Nephron (organoid): ENCODE measurements around the gene GC.

Experiments
- H3K27ac Mint-ChIP-seq, 3 experiments: 2 replicates each; pipeline ENCODE4 v1.8.0; 2020; ENCODE audit warnings: mixed read lengths in 3 of 3, mild to moderate bottlenecking in 2 of 3, moderate library complexity in 1 of 3
- H3K27me3 Mint-ChIP-seq: 2 replicates; pipeline ENCODE4 v1.8.0; 2021; ENCODE audit warnings: low read depth, mild to moderate bottlenecking, moderate library complexity, mixed read lengths
- H3K36me3 Mint-ChIP-seq: 2 replicates; pipeline ENCODE4 v1.8.0; 2020; ENCODE audit warnings: low read depth, mixed read lengths
- H3K4me1 Mint-ChIP-seq: 2 replicates; pipeline ENCODE4 v1.8.0; 2020; ENCODE audit warnings: mixed read lengths
- H3K4me3 Mint-ChIP-seq, 3 experiments: 2 replicates each; pipeline ENCODE4 v1.8.0; 2020; ENCODE audit warnings: mild to moderate bottlenecking in 3 of 3, mixed read lengths in 3 of 3, moderate library complexity in 2 of 3
- H3K9me3 Mint-ChIP-seq: 2 replicates; pipeline ENCODE4 v1.8.0; 2020; ENCODE audit warnings: mixed read lengths
- TF ChIP-seq, protein P1 (sequence below), 3 experiments: fragments of 200-600 bp; sonication (generic); IDR thresholded peaks; one replicate each; pipeline ENCODE4 v1.5.0; 2021; ENCODE audit warnings: antibody characterized with exemption in 3 of 3; ENCODE audit not compliant: unreplicated experiment in 3 of 3

Gene GC

DNA sequence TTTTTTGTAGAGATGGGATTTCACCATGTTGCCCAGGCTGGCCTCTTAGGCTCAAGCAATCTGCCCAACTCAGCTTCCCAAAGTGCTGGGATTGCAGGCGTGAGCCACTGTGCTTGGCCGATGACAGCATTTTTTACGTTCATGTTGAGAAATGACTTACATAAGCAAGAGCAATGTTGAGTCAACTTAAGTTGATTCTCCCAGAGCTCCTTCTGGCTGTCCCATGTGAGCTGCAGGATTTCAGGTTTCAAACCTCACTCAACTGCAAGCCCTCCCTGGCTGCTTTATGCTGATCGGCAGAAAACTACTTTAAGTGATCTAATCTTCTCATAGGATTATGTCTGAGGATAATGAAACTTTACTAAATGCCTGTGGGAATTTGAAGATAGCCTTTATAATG lies 86.8 kb downstream of the GC start:
- Mint-ChIP-seq H3K4me3 (no peak overlapping the region), H3K27ac (no peak overlapping the region), H3K9me3 (no peaks in the 10 kb centered on the region), H3K4me1 (no peaks in the 10 kb centered on the region), H3K27me3 (no peaks in the 10 kb centered on the region), H3K36me3 (no peaks in the 10 kb centered on the region)
- TF ChIP-seq, protein P1, sequence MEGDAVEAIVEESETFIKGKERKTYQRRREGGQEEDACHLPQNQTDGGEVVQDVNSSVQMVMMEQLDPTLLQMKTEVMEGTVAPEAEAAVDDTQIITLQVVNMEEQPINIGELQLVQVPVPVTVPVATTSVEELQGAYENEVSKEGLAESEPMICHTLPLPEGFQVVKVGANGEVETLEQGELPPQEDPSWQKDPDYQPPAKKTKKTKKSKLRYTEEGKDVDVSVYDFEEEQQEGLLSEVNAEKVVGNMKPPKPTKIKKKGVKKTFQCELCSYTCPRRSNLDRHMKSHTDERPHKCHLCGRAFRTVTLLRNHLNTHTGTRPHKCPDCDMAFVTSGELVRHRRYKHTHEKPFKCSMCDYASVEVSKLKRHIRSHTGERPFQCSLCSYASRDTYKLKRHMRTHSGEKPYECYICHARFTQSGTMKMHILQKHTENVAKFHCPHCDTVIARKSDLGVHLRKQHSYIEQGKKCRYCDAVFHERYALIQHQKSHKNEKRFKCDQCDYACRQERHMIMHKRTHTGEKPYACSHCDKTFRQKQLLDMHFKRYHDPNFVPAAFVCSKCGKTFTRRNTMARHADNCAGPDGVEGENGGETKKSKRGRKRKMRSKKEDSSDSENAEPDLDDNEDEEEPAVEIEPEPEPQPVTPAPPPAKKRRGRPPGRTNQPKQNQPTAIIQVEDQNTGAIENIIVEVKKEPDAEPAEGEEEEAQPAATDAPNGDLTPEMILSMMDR (IDR thresholded peaks at IDR 0.05; ENCODE audit: unreplicated experiment in 3 of 3) = no peak

DNA sequence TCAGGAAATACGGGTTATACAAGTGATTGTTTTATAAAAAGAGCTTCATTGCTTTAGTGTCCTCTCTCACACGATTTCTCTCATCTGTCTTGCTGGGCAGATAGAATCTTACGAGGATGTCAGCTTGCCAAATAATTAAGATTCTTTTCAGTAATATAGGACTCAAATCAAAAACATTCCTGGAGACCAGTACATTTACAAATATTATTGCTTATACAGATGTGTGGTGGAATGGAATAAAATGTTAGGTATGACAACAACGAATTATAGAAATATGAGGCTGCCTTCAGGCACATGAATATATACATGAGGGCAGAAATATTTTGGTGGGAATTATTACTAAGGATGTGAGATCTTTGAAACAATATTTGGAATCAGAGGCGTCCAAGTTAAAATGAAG lies 88.9 kb downstream of the GC start:
- Mint-ChIP-seq H3K9me3 (no peaks in the 10 kb centered on the region), H3K27me3 (no peaks in the 10 kb centered on the region), H3K4me1 (no peaks in the 10 kb centered on the region), H3K4me3 (no peak overlapping the region), H3K36me3 (no peaks in the 10 kb centered on the region), H3K27ac (no peak overlapping the region)
- TF ChIP-seq, protein P1 (IDR thresholded peaks at IDR 0.05; ENCODE audit: unreplicated experiment in 3 of 3) = no peak

DNA sequence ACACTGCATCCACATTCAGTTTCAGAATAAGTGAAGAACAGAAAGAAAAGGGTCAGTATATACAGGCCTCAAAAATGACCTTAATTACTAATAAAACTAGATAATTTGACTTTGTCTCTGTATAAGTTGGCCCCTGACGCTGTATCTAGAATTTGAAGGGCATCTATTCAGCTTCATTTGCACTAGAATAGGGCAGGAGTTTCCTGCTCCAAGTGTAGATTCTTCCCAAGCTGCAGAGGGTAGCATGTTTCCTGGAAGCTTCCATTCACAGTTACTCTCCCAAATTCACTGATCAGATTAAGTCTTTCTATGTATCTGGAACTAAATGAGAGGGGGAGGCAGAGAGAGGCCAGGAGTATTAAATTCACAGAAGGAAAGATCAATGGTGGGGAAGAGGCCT lies 90.9 kb downstream of the GC start:
- no peaks in the 10 kb centered on the region for H3K4me1 Mint-ChIP-seq
- no peaks in the 10 kb centered on the region for H3K36me3 Mint-ChIP-seq
- no peaks in the 10 kb centered on the region for H3K27me3 Mint-ChIP-seq
- no peaks in the 10 kb centered on the region for H3K9me3 Mint-ChIP-seq
- H3K4me3 Mint-ChIP-seq = no peak overlapping the region
- no peak overlapping the region for H3K27ac Mint-ChIP-seq
- TF ChIP-seq, protein P1 (IDR thresholded peaks at IDR 0.05; ENCODE audit: unreplicated experiment in 3 of 3) = no peak

DNA sequence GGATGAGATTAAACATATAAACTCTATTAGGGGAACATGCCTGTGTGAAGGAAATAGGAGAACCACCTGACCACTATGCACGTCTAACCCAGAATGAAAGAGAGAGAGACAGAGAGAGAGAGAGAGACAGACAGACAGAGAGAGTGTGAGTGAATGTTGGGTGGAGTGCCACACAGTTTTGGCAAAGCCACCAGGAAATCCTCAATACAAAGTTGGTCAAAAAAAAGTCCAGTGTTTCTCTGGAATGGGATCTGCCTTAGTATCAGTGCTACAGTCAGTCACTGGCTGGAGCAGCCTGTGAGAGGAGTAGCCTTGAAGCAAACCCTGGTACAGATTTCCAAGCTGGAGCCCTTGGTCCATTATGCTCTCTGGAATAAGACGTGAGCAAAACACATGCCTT lies 91.7 kb downstream of the GC start:
- Mint-ChIP-seq H3K4me1 (no peaks in the 10 kb centered on the region), H3K27ac (no peak overlapping the region), H3K4me3 (no peak overlapping the region), H3K27me3 (no peaks in the 10 kb centered on the region), H3K9me3 (no peaks in the 10 kb centered on the region), H3K36me3 (no peaks in the 10 kb centered on the region)
- TF ChIP-seq, protein P1 (IDR thresholded peaks at IDR 0.05; ENCODE audit: unreplicated experiment in 3 of 3) = no peak
